ENCODE data around the gene IQCM. TPM values are rescaled to one million over a fixed set of nuclear protein-coding genes. Genes with fewer than 3 reads are reported as not detected.

Gene IQCM
- total RNA-seq, 1 donor from 2014 or later: not detected

- H3K4me3 ChIP-seq: no peak overlapping the region
- intact Hi-C loops (cut with DNase I): no loop called here
- ATAC-seq: no peak
- no peaks in the 10 kb centered on the region for H3K36me3 ChIP-seq
- no peak for DNase-seq
- TF ChIP-seq, protein P1, sequence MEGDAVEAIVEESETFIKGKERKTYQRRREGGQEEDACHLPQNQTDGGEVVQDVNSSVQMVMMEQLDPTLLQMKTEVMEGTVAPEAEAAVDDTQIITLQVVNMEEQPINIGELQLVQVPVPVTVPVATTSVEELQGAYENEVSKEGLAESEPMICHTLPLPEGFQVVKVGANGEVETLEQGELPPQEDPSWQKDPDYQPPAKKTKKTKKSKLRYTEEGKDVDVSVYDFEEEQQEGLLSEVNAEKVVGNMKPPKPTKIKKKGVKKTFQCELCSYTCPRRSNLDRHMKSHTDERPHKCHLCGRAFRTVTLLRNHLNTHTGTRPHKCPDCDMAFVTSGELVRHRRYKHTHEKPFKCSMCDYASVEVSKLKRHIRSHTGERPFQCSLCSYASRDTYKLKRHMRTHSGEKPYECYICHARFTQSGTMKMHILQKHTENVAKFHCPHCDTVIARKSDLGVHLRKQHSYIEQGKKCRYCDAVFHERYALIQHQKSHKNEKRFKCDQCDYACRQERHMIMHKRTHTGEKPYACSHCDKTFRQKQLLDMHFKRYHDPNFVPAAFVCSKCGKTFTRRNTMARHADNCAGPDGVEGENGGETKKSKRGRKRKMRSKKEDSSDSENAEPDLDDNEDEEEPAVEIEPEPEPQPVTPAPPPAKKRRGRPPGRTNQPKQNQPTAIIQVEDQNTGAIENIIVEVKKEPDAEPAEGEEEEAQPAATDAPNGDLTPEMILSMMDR (IDR thresholded peaks at IDR 0.05): no peak
- H3K9me3 ChIP-seq: no peaks in the 10 kb centered on the region
- no peaks in the 10 kb centered on the region for H3K4me1 ChIP-seq
- no peak overlapping the region for H3K27ac ChIP-seq
- no peaks in the 10 kb centered on the region for H3K27me3 ChIP-seq
These were observed 445.6 kb downstream of the IQCM start for GRCh38 chr4:149370002-149370401.

DNA sequence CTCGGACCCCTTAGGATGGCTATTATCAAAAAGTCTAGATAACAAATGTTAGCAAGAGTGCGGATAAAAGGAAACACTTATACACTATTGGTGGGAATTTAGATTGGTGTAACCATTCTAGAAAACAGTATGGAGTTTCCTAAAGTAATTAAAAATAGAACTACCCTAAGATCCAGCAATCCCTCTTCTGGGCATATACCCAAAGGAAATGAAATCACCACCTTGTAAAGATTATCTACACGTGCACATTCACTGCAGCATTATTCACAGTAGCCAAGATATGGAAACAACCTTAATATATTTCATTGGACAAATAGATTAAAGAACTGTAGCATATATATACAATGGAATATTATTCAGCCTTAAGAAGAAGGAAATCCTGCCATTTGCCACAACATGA, 462.4 kb downstream of the IQCM start:
- ATAC-seq (no peak), DNase-seq (no peak)
- TF ChIP-seq, protein P1 (IDR thresholded peaks at IDR 0.05): no peak
- no peaks in the 10 kb centered on the region for H3K4me1 ChIP-seq
- H3K27me3 ChIP-seq: no peaks in the 10 kb centered on the region
- H3K4me3 ChIP-seq: no peak overlapping the region
- no peaks in the 10 kb centered on the region for H3K36me3 ChIP-seq
- intact Hi-C loops (cut with DNase I): no loop called here
- H3K27ac ChIP-seq: no peak overlapping the region
- H3K9me3 ChIP-seq: peaks cover 5% of the 10 kb centered on the region

DNA sequence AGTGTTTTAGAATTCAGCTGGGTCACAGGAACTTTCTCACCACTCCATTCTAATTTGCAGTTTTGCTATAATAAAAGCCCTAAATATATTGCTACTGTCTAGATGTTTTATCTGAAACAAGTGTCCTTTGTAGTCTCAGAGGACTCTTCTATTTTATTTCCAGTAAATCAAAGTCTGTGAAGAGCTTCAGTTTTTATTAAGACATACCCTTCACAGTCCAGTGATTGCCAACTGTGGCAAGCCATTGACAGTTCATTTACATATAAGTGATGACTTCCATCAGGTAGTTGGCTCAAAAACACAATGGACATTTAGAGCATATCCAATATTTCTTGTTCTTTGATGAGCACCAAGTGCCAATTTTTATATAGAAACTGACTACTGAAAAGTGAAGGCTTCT, 466.1 kb downstream of the IQCM start:
- Histone ChIP-seq H3K4me3 (no peak overlapping the region), H3K27ac (no peak overlapping the region), H3K36me3 (no peaks in the 10 kb centered on the region), H3K9me3 (peaks cover 5% of the 10 kb centered on the region), H3K4me1 (no peaks in the 10 kb centered on the region), H3K27me3 (no peaks in the 10 kb centered on the region)
- TF ChIP-seq, protein P1 (IDR thresholded peaks at IDR 0.05): no peak
- intact Hi-C loops (cut with DNase I): no loop called here
- no peak for ATAC-seq
- DNase-seq: no peak

DNA sequence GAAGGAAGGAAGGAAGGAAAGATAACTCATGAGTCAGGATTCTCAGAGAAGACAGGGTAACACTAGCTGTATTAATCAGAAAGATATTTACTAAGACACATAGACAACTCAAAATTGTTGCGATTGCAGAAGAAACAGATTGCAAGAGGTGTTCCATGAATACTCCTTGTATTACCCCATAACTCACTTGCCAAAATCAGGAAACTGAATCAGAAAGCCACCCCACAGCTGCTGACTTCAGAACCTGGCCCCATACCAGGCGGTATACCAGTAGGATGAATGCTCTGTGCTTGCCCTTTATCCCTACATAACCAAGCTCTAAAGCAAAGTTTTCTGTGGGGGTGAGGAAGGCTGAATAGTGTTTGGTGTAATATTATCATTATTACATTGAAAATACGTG, 468.5 kb downstream of the IQCM start:
- TF ChIP-seq, protein P1 (IDR thresholded peaks at IDR 0.05): no peak
- Histone ChIP-seq H3K36me3 (no peaks in the 10 kb centered on the region), H3K4me1 (no peaks in the 10 kb centered on the region), H3K4me3 (no peak overlapping the region), H3K27me3 (no peaks in the 10 kb centered on the region), H3K9me3 (no peaks in the 10 kb centered on the region), H3K27ac (no peak overlapping the region)
- ATAC-seq (no peak), DNase-seq (no peak)
- intact Hi-C loops (cut with DNase I): no loop called here

DNA sequence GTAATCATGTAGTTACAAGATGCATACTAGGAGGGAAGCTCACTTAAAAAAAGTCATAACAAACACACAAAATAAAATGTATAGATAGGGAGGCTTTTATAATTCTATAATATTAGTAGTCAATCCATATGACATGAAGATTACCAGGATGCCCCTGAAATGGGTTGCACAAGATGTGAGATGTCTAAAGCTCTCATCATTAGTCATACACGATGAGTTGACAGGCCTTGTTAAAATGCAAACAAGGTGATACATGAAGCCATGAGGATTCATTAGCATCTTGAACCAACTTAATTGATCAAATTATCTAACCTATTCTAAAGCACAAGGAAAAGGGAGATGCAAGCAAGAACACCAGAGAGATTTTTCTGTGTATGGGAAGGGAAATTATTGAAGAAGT, 470.2 kb downstream of the IQCM start:
- no peak overlapping the region for H3K27ac ChIP-seq
- no peaks in the 10 kb centered on the region for H3K36me3 ChIP-seq

More for the DNA sequence above, 470.2 kb downstream of the IQCM start:
- DNase-seq (no peak), ATAC-seq (no peak)
- Histone ChIP-seq H3K4me3 (no peak overlapping the region), H3K27me3 (no peaks in the 10 kb centered on the region), H3K9me3 (no peaks in the 10 kb centered on the region), H3K4me1 (no peaks in the 10 kb centered on the region)
- intact Hi-C loops (cut with DNase I): no loop called here
- TF ChIP-seq, protein P1 (IDR thresholded peaks at IDR 0.05): no peak
